HG03460 (cell line): ENCODE measurements around the gene MPO.

Source experiments
- ATAC-seq: cut with Tn5 transposase; IDR thresholded peaks from one replicate; pipeline ENCODE4 v1.9.1; 2021; ENCODE audit not compliant: unreplicated experiment

MPO gene

DNA sequence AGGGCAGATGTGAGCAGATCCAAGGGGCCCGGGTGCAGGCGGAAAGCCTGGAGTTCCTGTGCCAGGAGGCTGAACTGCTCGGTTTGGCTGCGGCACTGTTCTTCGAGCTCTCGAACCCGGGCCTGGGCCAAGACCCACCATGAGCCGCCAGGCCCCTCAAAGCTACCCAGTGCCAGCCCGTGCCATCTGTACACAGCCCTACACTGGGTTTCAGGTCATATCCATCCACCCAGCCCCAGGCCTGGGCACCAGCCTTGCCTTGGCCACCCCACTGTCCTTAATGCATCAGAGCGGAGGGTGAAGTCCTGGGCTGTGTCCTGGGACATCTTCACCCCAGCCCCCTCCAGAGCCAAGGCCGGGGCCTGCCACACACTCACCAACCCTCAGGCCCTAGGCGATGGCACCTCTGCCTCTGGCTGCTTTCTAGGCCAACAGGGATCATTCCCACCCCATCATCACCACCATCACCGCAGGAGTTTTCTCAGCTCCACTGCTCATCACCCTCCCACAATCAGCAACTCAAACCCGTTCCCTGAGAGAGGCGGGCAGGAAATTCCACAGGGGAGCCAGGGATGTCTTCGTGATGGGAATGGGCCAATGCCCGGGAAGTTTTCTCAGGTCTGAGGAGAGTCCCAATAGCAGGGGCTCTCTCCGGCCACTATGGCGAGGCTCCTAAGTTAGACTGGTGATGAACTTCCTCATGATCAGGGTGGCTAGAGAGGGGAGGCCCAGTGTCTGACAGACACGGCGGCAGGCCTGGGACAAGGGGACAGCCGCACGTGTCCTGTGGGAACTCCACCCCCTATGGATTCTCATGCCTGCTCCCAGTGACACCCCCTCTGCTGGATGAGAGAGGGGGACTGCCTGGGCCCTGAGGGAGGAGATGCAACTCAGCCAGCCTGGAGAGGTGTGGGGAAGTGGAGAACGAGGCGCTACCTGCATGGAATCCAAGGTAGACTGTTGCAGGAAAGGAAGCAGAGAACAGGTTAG is 38.7 kb upstream of the MPO start:
- ATAC-seq: no peak

DNA sequence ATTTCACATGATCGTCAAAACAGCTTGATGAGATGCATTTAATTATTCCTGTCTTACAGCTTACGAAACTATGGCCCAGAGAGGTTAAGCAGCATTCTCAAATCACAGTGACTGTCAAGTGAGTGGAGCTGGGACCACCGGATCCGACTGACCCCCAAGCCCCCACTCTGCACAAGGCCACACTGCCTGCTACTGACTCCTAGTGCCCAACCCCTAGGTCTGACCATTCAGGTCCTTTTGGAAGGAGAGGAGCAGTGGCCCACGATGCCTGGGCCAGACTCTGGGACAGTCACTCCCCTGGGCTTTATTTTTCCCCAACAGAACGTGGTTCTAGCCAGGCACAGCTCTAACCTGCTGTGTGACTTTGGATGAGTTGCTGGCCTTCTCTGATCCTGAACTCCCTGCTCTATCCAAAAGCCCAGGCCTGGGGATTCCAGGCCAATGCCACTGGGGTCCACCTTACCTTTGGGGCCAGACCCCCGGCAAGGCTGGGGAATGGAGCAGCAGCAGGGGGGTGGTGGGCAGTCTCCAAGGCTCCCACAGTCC is 38.0 kb upstream of the MPO start:
- ATAC-seq: no peak

DNA sequence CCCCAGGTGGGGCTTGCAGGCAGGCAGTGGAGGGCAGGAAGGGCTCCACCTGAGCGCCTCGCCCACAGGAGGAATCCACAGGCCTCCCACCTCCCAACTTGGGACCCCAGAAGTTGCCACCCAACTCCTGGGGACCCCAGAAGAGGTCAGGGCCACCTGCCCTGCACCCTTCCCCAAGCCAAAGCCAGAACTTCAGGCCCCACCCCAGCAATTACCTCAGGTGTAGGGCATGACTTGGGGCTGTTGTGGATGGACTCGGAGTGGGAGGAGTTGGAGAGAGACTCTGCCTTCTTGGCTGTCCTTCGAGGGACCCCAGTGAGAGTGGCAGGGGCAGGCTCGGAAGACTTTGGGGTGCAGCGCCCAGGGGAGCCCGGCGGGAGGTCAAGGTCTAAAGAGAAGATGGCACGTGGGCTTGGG is 37.3 kb upstream of the MPO start:
- ATAC-seq: peak; percentile 15

DNA sequence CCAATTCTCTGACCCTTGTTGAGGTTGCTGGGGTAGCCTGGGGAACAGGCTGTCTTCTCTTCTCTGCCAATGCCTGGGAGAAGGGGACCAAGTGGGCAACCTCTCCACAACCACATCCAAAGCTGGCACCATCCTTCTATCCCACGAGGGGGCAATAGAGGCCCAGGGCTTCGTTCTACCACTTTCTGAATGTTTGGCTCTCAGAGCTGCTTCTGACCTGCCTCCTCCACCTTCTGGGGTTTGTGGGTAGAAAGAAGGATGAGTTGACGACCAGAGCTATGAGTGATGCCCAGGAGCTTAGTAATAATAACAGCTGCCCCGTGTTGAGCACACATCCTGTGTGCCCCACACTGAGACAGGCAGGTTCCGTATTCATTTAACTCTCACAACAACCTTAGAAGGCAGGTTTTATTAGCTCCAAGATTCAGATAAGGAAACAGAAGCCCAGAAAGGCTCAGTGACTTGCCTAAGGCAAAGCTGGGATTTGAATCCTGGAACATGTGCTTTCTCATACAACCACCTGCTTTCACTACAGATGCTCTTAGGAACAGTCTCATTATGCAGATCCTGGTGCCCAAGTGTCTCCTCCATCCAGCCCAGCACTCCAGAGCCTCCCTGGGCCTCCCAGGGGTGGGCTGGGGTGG is 36.8 kb upstream of the MPO start:
- ATAC-seq: peak; percentile 69

DNA sequence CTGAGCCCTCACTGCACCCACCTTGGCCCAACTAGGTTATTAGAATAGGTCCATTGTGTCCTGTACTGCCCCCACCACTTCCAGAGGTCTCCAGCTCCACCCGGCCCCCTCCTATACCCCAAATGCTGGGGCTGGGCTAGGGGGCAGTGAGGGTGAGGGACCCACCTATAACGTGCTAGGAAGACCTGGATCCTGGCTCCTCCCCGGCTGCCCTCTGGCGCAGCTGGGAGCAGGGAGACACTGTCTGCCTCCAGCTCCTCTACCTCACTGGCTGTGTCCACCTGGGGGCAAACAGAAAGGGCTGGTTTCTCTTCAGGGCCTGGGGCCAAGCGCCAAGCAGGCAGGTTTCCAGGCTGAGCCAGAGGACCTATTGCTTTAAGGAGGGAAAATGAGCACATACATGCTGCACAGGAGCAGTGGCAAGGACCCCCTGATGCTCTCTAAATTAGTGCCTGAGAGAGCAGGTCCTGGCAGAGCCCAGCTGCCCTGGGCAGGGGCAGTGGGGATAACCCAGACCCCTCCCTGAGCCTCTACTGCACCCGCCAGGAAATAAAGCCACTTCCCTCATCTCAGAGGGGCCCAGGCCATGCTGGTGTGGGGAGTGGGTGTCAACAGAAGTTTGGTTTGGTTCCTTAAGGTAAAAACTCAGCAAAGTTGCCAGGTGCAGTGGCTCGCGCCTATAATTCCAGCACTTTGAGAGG is 35.7 kb upstream of the MPO start:
- ATAC-seq: no peak

DNA sequence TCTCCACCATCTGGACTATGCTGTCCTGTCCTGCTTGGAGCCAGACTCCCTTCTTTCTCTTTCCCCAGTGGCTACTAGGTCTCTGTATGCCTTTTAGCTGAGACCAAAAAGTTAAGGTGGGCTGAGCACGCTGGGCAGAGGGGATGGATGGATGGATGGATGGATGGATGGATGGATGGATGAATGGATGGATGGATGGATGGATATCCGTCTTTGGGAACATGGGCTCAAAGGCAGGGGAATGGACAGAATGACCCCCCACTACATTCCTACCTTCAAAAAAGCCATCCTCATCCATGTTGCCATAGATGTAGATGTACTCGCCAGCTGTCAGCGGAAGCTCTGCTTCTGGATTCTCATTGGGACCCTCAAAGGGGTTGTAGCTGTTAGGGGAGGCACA is 35.0 kb upstream of the MPO start:
- ATAC-seq: no peak

DNA sequence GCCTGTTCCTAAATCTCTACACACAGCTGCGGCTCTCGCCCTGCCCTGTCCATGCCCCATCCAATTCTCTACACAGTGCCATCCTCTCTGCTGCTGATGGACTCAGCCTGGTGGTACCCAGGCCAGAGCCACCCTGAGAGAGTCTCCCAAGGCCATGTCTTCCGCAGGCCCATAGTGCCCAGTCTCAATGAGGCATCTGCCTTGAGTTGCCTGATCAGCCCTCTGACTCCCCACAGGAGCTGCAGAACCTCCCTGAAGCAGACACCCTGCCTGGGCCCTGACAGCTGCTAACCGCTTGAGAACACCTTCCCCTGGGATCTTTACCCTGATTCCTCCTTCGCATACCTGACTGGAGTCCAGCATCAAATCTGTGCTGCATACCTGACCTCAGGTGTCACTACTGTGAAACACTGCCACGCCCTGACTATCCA is 34.6 kb upstream of the MPO start:
- ATAC-seq: no peak

DNA sequence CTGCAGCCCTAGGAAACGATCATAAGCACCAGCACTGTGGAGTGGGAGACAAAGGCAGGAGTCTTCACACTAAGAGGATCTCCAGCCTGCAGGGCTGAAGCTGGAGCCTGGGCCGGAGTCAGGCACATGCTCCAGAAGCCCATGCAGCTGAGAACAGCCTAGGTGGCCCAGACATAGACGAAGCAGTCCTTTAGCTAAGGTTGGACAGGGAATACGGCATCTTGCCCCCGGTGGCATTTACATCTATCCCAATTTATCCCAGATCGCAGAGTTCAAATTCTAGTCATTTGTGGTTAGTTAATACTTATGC is 33.9 kb upstream of the MPO start:
- ATAC-seq: no peak

DNA sequence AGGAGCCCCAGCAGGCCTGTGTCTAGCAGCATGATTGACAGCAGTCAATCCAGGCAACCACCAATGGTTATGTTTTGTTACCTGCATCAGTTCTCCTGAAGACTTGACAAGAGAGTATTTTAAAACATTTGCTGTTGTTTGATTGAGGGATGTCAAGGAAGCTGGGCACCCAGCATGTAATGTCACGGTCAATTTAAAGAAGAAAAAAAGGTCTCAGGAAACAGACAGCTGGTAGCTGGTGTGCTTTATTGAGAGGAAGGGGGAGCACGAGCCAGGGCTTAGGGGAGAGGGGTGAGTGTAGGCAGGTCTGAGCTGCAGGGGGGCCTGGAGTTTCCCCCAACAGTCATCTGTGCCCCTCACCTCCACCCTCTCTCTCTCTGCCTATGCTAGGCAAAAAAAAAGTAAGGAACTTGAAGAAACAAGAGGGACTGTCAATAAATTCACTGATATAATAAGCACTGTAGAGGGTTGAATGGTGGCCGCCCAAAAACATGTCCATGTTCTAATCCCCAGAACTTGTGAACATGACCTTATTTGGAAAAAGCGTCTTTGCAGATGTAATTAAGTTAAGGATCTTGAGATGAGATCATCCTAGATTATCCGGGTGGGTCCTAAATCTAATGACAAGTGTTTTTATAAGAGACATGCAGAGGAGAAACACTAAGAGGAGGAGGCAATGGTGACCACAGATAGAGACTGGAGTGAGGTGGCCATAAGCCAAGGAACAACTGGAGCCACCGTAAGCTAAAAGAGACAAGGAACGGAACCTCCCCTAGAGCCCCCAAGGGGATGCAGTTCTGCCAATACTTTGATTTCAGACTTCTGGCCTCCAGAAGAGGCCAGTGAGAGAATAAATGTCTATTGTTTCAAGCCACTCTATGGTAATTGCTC is 33.3 kb upstream of the MPO start:
- ATAC-seq: no peak

DNA sequence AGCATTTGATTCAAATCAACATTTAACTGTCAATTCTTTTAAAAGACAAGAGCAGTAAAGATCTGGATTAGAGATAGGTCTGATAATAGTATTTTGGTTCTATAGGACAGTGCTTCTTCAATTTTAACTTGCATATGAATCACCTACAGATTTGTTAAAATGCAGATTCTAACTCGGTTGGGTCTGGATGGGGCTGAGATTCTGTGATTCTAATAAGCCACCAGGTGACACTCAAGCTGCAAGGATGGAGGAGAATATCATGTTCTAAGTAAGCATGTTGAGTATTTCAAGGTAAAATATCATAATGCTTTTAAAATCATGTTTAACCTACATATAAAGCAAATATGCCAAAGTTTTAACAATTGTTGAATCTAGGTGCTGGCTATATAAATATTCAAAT is 32.1 kb upstream of the MPO start:
- no peak for ATAC-seq

DNA sequence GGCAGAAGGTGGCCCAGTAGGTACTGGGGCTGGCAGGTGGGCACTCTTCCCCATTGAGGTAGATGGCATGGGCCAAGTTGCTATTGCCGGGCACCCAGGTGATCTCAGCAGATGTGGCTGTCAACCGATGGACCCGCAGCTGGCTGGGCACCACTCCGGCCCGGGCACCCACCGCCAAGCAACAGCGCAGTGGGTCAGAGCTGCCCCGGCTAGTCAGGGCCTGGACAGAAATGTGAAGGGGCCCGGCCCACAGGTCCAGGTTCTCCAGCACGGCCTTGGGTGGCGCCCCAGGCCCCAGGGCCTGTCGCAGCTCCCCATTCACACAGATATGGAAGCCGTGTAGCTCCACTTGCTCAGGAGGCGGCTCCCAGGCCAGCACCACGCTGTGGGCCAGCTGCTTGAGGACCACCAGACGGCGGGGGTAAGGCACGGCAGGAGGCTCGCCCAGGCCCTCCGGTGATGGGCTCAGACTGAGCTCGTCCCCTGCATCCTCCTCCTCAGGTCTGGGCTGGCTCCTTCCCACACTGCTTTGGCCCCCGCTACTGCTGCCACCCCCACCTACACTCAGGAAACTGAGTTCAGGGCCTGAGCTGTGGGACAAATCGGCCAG is 31.4 kb upstream of the MPO start:
- ATAC-seq: no peak

DNA sequence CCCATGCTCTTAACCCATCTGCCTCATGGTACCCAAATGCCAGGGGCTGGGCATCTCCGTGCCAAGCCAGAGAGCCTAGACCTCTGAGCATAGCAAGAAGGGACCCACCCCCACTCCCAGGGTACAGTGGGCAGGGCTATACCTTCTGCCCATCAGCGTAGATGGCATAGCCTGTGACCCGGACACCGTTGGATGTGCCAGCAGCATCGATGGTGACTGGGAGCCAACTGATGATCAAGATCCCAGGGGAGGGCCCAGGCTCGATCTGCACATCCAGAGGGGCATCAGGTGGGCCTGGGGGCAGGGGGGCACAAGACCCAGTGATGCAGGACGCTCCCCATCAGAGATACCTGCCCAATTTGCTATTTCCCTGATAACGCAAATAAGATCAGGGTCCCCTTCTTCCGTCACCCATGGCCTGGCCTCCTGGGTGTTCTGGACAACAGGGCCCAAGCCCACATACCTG is 30.7 kb upstream of the MPO start:
- no peak for ATAC-seq

DNA sequence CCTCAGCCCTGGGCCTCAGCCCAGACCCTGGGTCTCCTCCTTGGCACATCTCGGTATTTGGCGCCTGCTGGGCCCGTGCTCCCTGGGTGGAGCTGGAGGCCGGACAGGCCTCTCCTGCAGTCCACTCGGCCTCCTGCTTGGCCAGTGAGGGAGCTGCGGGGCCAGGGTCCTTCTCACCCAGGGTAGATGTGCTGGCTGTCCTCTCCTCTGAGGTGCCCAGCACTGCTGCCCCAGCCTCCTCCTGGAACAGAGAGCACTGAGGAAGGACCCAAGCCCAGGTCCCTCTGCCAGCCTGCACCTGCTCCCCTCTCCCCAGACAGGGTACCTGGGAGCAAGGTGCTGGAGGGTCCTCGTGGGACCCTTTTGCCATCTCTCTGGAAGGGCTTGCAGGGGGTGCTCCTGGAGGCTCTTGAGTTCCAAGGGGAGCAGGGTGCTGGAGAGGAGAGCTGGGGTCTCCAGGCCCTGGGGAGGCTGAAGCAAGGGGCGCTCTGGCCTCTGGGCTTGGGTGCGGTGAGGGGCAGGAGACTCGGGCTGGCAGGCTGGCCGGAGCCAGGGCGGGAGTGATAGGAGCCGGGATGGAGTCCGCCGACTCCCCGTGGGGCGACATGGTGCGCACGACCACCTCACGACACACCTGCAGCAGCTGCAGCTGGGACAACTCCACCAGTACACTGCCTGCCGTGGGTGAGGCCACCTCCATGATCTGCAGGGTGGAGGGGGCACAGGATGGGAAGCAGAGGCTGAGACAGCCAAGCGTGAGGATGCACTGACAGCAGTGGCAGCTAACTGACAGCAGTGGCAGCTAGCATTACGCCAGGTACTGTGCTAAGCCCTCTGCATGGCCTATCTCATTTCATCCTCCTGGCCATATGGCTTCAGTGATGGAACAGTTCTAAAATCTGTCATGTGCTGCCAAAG is 30.0 kb upstream of the MPO start:
- ATAC-seq: no peak

DNA sequence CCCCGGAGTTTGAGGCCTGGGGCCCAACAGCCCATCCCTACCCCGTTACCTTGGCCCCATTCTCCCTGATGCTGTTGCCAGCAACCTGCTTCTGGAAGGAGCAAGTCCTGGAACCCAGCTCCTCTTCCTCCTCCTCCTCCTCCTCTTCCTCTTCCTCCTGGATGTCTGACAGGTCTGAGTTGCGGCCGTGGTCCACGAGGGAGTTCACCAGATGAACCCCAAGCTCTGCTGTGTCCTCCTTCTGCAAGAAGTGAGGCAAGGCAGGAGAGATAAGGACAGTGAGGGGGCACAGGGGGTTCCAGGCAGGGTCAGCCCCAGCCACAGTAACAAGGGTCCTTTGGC is 29.2 kb upstream of the MPO start:
- no peak for ATAC-seq

DNA sequence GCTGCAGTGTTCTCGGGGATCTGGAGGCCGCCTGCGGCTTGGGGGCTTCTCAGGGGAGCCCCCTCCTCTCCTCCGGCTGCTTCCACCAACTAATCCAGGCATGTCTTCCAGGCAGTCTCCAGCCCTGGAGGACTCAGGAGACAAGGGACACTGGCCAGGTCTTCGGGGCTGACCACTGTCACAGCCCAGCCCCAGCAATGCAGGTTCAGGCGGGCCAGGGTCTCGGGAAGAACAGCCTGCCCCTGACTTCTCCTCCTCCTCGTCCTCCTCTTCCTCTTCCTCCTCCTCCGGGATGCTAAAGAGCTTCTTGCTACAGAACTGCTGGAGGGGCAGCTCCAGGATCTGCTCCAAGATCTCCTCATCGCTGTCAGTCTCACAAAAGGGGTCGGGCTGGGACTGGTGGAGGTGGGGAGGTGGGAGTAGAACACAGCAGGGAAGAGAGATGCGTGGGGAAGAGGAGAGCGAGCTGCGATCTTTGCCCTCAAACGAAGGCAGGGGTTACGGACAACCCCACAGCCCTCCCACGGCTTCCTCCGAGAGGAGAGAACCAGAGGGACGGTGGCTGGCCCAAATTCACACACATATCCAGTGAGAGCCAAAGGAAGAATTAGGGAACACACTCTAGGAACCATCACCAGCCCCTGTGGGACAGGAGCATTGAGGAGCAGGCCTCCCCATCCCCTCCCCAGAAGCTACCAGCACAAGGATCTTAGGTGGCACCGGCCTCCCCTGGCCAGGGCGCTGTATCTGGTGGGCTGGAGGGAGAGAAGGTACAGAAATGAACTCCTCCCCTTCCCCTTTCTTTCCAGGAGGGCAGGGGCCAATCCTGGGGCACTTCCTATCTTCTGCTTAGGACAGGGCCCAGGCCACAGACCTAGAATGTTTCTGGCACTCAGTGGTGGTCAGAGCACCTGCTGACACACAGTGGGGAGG is 28.5 kb upstream of the MPO start:
- ATAC-seq: no peak

DNA sequence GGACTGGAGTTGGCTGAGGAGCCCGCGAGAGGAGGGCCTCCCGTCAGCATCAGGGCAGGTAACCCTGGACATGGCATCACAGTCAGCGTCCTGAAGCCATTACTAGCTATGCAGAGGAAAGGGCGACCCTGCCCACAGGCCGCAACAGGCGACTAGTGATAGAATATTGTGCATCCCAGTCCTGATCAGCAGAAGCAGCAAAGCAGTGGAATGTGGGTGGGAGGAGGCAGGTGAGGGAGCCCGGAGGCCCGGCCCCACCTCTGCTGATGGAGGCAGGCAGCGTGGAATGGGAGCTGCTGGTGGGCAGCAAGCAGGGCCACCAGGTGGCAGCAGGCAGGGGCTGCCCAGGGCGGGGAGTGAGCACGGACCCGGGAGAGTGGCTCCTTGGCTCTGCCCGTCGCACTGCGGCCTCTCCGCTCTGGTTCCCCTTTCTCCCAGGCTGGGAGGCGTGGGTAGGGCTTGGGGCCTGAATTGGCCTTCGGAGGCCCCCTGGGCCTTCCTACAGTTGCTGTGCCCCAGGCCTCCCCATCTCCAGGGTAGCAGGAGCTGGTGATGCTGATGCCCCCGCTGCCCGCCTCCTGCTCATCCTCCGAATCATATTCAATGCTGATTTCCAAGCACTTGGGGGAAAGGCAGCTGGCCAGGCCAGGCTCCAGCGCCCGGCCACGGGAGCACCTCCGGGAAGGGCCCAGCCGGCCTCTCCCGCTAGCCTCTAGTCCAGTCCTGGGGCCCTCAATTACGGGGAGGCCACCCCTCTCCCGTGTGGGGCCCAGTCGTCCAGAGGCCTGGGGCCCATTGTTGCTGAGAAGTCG is 27.6 kb upstream of the MPO start:
- no peak for ATAC-seq

DNA sequence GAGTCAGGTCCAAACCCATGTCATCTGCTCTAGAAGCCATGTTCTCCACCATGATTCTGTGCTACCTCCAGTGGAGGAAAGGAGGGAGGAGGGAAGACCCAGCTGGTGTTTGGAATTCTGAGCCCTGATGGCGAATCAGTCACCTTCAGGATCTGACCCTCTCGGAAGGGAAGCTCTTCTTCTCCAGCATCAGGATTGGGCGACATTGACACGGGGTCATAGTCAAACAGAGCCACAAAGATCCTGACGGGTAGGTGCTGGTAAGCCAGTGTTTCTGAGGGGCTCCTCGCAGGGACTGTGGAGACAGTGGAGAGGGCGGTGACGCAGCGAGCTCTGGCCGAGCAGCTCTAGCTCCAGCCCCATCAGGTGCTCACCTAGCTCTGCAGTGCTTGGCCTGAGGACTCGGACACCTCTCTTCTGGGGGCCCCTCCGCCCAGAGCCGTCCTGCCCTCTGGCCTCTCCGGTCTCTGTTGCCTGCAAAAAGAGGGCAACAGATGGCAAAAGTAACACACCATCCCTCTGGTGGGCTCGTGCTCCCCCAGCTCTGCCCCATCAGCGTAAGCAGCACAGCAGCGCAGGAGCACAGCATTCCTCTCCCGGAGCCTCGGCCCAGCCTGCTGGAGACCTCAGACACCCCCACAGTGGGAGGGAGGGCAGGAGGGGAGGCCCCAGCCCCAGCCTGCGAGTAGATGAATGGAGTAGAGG is 26.9 kb upstream of the MPO start:
- no peak for ATAC-seq
